H9 (cell line): ENCODE results near the gene SMYD4. TPM values are rescaled to one million over a fixed set of nuclear protein-coding genes. Genes with fewer than 3 reads are reported as not detected.

Source experiments
- DNase-seq: peaks from one replicate; pipeline ENCODE4 v3.0.0-alpha.2; 2017
- H2AFZ ChIP-seq: one replicate; pipeline ENCODE4 v1.6.1; 2013; ENCODE audit warnings: mild to moderate bottlenecking, low read length, control low read depth, moderate library complexity
- H2AK5ac ChIP-seq: 2 replicates; pipeline ENCODE4 v1.6.1; 2013; ENCODE audit warnings: low read length, control low read depth, mixed read lengths; ENCODE audit not compliant: insufficient read length
- H2BK120ac ChIP-seq: one replicate; pipeline ENCODE4 v1.6.1; 2013; ENCODE audit warnings: low read depth, mild to moderate bottlenecking, low read length, control low read depth, inconsistent platforms; ENCODE audit not compliant: poor library complexity, severe bottlenecking
- H2BK12ac ChIP-seq: 2 replicates; pipeline ENCODE4 v1.6.1; 2013; ENCODE audit warnings: low read length, control low read depth, mixed read lengths, low read depth; ENCODE audit not compliant: insufficient read length
- H2BK15ac ChIP-seq: 2 replicates; pipeline ENCODE4 v1.6.1; 2013; ENCODE audit warnings: low read depth, low read length, control low read depth
- H2BK20ac ChIP-seq: one replicate; pipeline ENCODE4 v1.6.1; 2013; ENCODE audit warnings: low read depth, mild to moderate bottlenecking, low read length, control low read depth, inconsistent platforms; ENCODE audit not compliant: poor library complexity, severe bottlenecking
- H2BK5ac ChIP-seq: 2 replicates; pipeline ENCODE4 v1.6.1; 2013; ENCODE audit warnings: low read length, control low read depth, mixed read lengths; ENCODE audit not compliant: insufficient read length
- H3K14ac ChIP-seq: 2 replicates; pipeline ENCODE4 v1.6.1; 2013; ENCODE audit warnings: low read length, control low read depth; ENCODE audit not compliant: insufficient read depth
- H3K18ac ChIP-seq: 2 replicates; pipeline ENCODE4 v1.6.1; 2013; ENCODE audit warnings: low read depth, mild to moderate bottlenecking, mixed read lengths, low read length, control low read depth; ENCODE audit not compliant: insufficient read length
- H3K23ac ChIP-seq: 2 replicates; pipeline ENCODE4 v1.6.1; 2013; ENCODE audit warnings: low read length, control low read depth, mixed read lengths, low read depth; ENCODE audit not compliant: insufficient read length
- H3K23me2 ChIP-seq: 2 replicates; pipeline ENCODE4 v1.6.1; 2013; ENCODE audit warnings: low read depth, mild to moderate bottlenecking, mixed read lengths, low read length, control low read depth; ENCODE audit not compliant: insufficient read length, poor library complexity, severe bottlenecking
- H3K27ac ChIP-seq: 2 replicates; pipeline ENCODE4 v1.5.1; 2013; ENCODE audit warnings: low read length, control low read depth, mixed read lengths, low read depth; ENCODE audit not compliant: insufficient read length
- H3K27me3 ChIP-seq: 2 replicates; pipeline ENCODE4 v1.6.1; 2013; ENCODE audit warnings: low read length, control low read depth, inconsistent platforms; ENCODE audit not compliant: insufficient read depth
- H3K4ac ChIP-seq: 2 replicates; pipeline ENCODE4 v1.6.1; 2013; ENCODE audit warnings: low read depth, mild to moderate bottlenecking, control low read depth, inconsistent platforms, low read length, moderate library complexity
- H3K4me1 ChIP-seq: 2 replicates; pipeline ENCODE4 v1.6.1; 2013; ENCODE audit warnings: low read length, control low read depth, inconsistent platforms; ENCODE audit not compliant: insufficient read depth
- H3K4me2 ChIP-seq: 2 replicates; pipeline ENCODE4 v1.6.1; 2013; ENCODE audit warnings: low read length, control low read depth, mixed read lengths; ENCODE audit not compliant: insufficient read length, insufficient read depth
- H3K56ac ChIP-seq: 2 replicates; pipeline ENCODE4 v1.6.1; 2013; ENCODE audit warnings: low read depth, mild to moderate bottlenecking, mixed read lengths, low read length, control low read depth; ENCODE audit not compliant: insufficient read length
- H3K79me1 ChIP-seq: 2 replicates; pipeline ENCODE4 v1.6.1; 2013; ENCODE audit warnings: low read depth, mild to moderate bottlenecking, moderate library complexity, low read length, control low read depth, inconsistent platforms; ENCODE audit not compliant: insufficient read depth, poor library complexity, severe bottlenecking
- H3K79me2 ChIP-seq: 2 replicates; pipeline ENCODE4 v1.6.1; 2013; ENCODE audit warnings: low read length, control low read depth, inconsistent platforms; ENCODE audit not compliant: insufficient read depth
- H3K9ac ChIP-seq: 2 replicates; pipeline ENCODE4 v1.6.1; 2013; ENCODE audit warnings: low read length, control low read depth, mixed read lengths; ENCODE audit not compliant: insufficient read length; ENCODE audit errors: extremely low read depth
- H3K9me3 ChIP-seq: one replicate; pipeline ENCODE4 v1.6.1; 2013; ENCODE audit warnings: low read depth, low read length, inconsistent platforms; ENCODE audit not compliant: control insufficient read depth
- H3T11ph ChIP-seq: one replicate; pipeline ENCODE4 v1.6.1; 2013; ENCODE audit warnings: mild to moderate bottlenecking, low read length, control low read depth, inconsistent platforms
- H4K20me1 ChIP-seq: one replicate; pipeline ENCODE4 v1.6.1; 2013; ENCODE audit not compliant: control insufficient read depth, insufficient read length, insufficient read depth
- H4K5ac ChIP-seq: 2 replicates; pipeline ENCODE4 v1.6.1; 2013; ENCODE audit warnings: low read depth, mild to moderate bottlenecking, mixed read lengths, low read length, control low read depth; ENCODE audit not compliant: insufficient read length
- H4K8ac ChIP-seq: replicated peaks from 2 replicates; pipeline ENCODE4 v1.6.1; 2013; ENCODE audit warnings: low read length, control low read depth, mixed read lengths, low read depth; ENCODE audit not compliant: insufficient read length
- H4K91ac ChIP-seq: 2 replicates; pipeline ENCODE4 v1.6.1; 2013; ENCODE audit warnings: low read depth, mild to moderate bottlenecking, moderate library complexity, mixed read lengths, low read length, control low read depth; ENCODE audit not compliant: insufficient read length
- H3K27ac Mint-ChIP-seq, 3 experiments: 2 replicates in 2 of 3; 3 replicates in 1 of 3; pipeline ENCODE4 v1.8.0; 2020 to 2021; ENCODE audit warnings: mixed read lengths in 3 of 3, mild to moderate bottlenecking in 1 of 3, moderate library complexity in 1 of 3
- H3K27me3 Mint-ChIP-seq: 2 replicates; pipeline ENCODE4 v1.8.0; 2021; ENCODE audit warnings: low read depth, mild to moderate bottlenecking, moderate library complexity, mixed read lengths
- H3K36me3 Mint-ChIP-seq, 3 experiments: 2 replicates in 2 of 3; 3 replicates in 1 of 3; pipeline ENCODE4 v1.8.0; 2020 to 2021; ENCODE audit warnings: low read depth in 3 of 3, mixed read lengths in 3 of 3; ENCODE audit not compliant: insufficient read depth in 1 of 3
- H3K4me1 Mint-ChIP-seq, 2 experiments: 2 replicates each; pipeline ENCODE4 v1.8.0; 2020; ENCODE audit warnings: mixed read lengths in 2 of 2
- H3K4me3 Mint-ChIP-seq, 2 experiments: 2 replicates in 1 of 2; 3 replicates in 1 of 2; pipeline ENCODE4 v1.8.0; 2020 to 2021; ENCODE audit warnings: mild to moderate bottlenecking in 2 of 2, mixed read lengths in 2 of 2, moderate library complexity in 1 of 2
- H3K9me3 Mint-ChIP-seq, 2 experiments: 2 replicates in 1 of 2; 3 replicates in 1 of 2; pipeline ENCODE4 v1.8.0; 2020; ENCODE audit warnings: mild to moderate bottlenecking in 2 of 2, mixed read lengths in 2 of 2, moderate library complexity in 1 of 2
- CTCF ChIP-seq: fragments of 200-600 bp; sonication (generic); conservative IDR thresholded peaks from 3 replicates; pipeline ENCODE4 v1.8.0; 2021; ENCODE audit warnings: antibody characterized with exemption, mild to moderate bottlenecking
- WGBS: extraction: QIAGEN DNeasy Blood & Tissue Kit; methylation state at CpG from one replicate; pipeline ENCODE4 v1.1.7; 2013; ENCODE audit warnings: missing lambda C conversion rate, low lambda C conversion rate, mixed read lengths; ENCODE audit not compliant: insufficient read length; ENCODE audit errors: extremely low coverage; 5-methylcytosine and 5-hydroxymethylcytosine counted together
- total RNA-seq: library from RNA; stranded (reverse); gene quantifications from 2 replicates; pipeline ENCODE4 v1.2.1, GENCODE V29; 2021

SMYD4 gene
- total RNA-seq, 1 experiment from 2014 or later, result 28.8 TPM

GRCh38 chr17:1730326-1731193, 99.1 kb downstream of the SMYD4 start:
- H3K9me3 ChIP-seq, result no peaks in the 10 kb centered on the region
- H3K4me1 Mint-ChIP-seq, result peaks cover 0 to 1% of the 10 kb centered on the region in 2 experiments; a peak in 1 of 4 replicates
- no peaks in the 10 kb centered on the region for H3K79me1 ChIP-seq
- no peaks in the 10 kb centered on the region for H3K4me1 ChIP-seq
- no peak overlapping the region for H3K9ac ChIP-seq
- no peak overlapping the region for H3K18ac ChIP-seq
- no peaks in the 10 kb centered on the region for H3K23me2 ChIP-seq
- no peak overlapping the region for H3K27ac ChIP-seq
- H2BK5ac ChIP-seq, result no peak overlapping the region
- TF ChIP-seq CTCF, result no peak
- H2BK20ac ChIP-seq, result no peak overlapping the region
- H3K9me3 Mint-ChIP-seq, result no peaks in the 10 kb centered on the region; a peak in 1 of 5 replicates
- no peaks in the 10 kb centered on the region for H3K27me3 ChIP-seq
- no peak overlapping the region for H3K4me2 ChIP-seq
- peaks cover 0 to 12% (median 0%) of the 10 kb centered on the region in 3 experiments; a peak in 4 of 7 replicates for H3K36me3 Mint-ChIP-seq
- H3K27me3 Mint-ChIP-seq, result no peaks in the 10 kb centered on the region
- no peaks in the 10 kb centered on the region for H4K20me1 ChIP-seq
- no peak overlapping the region for H2AK5ac ChIP-seq
- no peaks in the 10 kb centered on the region for H3K79me2 ChIP-seq
- WGBS, result no CpG with 5 or more reads among the region's 40 CpGs
- no peak overlapping the region for H4K8ac ChIP-seq
- no peak overlapping the region; the same call in 1 of the 2 replicates for H3K14ac ChIP-seq
- H2BK15ac ChIP-seq, result no peak overlapping the region; the same call in 1 of the 2 replicates
- H2AFZ ChIP-seq, result no peak overlapping the region
- H3K23ac ChIP-seq, result no peak overlapping the region
- DNase-seq, result no peak
- no peak overlapping the region for H3K27ac Mint-ChIP-seq
- H3K4ac ChIP-seq, result no peak overlapping the region
- no peak overlapping the region for H3K56ac ChIP-seq
- H4K5ac ChIP-seq, result no peak overlapping the region
- no peak overlapping the region for H3T11ph ChIP-seq
- no peak overlapping the region for H3K4me3 Mint-ChIP-seq
- no peak overlapping the region for H2BK120ac ChIP-seq
- H4K91ac ChIP-seq, result no peak overlapping the region
- no peak overlapping the region for H2BK12ac ChIP-seq
